Measurements from ENCODE around the gene CDK17.
"Not testable (repeated sequence)": the region's sequence is repeated elsewhere in the genome, so short reads cannot be mapped to it uniquely, and the experiment has no call there.

CDK17 gene

GRCh38 chr12:96354326-96354725 lies 45.9 kb downstream of the CDK17 start:
- no peak for DNase-seq (ENCODE audit: low spot score)

DNA sequence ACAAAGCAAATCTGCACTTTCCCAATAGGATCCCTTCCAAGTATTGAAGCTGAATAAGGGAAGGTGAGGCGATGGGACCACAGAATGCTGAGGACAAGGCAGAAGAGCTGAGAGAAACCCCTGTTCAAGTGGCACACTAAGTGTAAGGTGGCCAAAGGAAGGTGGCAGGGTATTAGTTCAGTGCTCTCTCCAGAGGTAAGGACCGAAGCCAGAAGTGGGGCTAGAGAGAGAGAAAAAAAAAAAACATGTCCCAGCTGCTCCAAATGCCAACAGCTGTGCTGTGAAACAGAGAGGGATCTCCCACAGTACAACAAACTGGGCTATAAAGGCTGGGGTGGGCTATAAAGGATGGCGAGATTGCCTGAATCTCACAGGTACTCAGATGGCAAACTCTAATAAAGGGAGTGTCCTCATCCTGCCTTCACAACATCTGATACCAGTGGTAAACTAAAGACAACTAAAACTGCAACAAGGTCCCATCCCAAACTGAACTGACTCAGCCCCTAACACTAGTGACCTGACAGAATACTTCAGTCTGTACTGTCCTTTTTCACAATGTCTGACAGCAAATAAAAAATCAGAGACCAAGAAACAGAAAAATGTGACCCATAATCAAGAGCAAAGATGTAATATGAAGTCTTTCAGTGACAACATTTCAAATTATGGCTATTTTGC lies 47.9 kb downstream of the CDK17 start:
- DNase-seq (ENCODE audit: low spot score): no peak

GRCh38 chr12:96350982-96351381 lies 49.3 kb downstream of the CDK17 start:
- no peak for DNase-seq (ENCODE audit: low spot score)

GRCh38 chr12:96347130-96347699 lies 53.0 kb downstream of the CDK17 start:
- no peak for DNase-seq (ENCODE audit: low spot score)

DNA sequence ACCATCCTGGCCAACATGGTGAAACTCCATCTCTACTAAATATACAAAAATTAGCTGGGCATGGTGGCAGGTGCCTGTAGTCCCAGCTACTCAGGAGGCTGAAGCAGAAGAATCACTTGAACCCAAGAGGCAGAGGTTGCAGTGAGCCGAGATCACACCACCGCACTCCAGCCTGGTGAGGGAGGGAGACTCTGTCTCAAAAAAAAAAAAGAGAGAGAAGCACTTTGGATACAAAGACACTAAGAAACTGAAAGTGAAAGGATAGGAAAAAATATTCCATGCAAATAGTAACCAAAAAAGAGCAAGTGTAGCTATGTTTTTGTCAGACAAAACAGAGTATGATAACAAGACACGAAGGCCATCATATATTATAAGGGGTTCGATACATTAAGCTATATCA lies 53.5 kb downstream of the CDK17 start:
- DNase-seq (ENCODE audit: low spot score): not testable (repeated sequence)

DNA sequence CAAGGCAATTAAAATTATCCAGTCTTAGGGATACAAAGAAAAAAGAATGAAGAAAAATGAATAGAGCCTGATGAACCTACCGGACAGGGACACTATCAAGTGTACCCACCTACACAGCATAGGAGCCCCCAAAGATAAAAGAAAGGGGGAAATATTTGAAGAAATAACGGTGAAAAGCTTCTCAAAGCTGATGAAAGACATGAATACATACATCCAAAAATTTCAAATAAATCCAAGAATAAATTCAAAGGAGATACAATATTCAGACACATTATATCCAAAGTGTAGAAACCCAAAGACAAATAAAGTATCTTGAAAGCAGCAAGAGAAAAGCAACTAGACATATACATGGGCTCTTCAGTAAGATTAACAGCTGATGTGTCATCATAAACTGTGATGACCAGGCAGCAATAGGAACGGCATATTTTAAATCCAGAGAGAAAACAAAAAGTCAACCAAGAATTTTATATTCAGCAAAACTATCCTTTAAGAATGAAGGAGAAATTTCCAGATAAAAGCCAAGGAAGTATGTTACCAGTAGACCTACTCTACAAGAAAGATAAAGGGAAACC lies 56.0 kb downstream of the CDK17 start:
- DNase-seq (ENCODE audit: low spot score): no peak

GRCh38 chr12:96343347-96343954 lies 56.8 kb downstream of the CDK17 start:
- DNase-seq (ENCODE audit: low spot score): no peak

DNA sequence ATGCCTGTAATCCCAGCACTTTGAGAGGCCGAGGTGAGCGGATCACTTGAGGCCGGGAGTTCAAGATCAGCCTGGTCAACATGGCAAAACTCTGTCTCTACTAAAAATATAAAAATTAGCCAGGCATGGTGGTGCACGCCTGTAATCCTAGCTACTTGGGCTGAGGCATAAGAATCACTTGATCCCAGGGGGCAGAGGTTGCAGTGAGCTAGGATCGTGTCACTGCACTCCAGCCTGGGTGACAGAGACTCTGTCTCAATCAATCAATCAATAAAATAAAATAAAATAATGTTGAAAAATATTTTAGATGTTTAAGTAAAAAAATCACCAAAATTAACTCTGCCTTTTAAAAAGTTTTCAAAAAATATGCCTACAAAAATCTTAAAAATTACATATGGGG lies 60.6 kb downstream of the CDK17 start:
- not testable (repeated sequence) for DNase-seq (ENCODE audit: low spot score)

GRCh38 chr12:96338852-96339471 lies 61.3 kb downstream of the CDK17 start:
- no peak for DNase-seq (ENCODE audit: low spot score)

DNA sequence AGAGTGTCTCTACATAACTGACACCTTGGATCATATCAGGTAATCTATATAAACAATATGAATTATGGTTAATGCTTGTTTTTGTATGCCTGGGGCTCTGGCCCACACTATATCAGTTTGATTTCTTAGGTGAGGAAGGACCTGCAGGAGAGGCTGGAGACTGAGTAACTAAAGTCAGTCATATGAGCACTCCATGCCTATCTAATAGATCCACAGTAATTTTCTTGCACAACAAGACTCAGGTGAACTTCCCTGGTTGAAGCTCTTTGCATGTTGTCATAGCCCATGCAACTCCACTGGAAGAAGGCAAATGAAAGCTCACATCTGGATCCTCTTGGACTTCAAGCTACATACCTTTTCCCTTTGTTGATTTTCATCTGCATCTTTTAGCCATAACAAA lies 62.3 kb downstream of the CDK17 start:
- DNase-seq (ENCODE audit: low spot score): no peak

- no peak for DNase-seq (ENCODE audit: low spot score)
Observed at GRCh38 chr12:96336489-96336888, 63.8 kb downstream of the CDK17 start.

DNA sequence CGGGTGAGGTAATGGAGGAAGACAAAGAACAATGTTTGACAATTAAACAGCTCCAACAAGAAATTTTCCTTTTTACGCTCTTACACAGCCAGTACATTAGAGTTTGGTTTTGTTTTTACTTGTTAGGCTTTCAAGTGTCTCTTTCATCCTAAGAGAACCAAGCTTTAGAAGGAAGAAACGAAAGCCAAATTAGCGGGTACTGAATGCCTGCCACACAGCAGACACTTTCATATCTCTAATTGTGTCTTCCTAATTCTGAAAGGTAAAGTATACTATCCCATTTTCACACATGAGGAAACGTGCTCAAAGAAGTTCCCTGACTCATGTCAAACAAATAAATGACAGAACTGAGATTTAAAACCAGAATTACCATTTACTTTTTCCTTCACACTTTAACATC lies 65.0 kb downstream of the CDK17 start:
- no peak for DNase-seq (ENCODE audit: low spot score)

GRCh38 chr12:96334502-96334901 lies 65.7 kb downstream of the CDK17 start:
- no peak for DNase-seq (ENCODE audit: low spot score)

DNA sequence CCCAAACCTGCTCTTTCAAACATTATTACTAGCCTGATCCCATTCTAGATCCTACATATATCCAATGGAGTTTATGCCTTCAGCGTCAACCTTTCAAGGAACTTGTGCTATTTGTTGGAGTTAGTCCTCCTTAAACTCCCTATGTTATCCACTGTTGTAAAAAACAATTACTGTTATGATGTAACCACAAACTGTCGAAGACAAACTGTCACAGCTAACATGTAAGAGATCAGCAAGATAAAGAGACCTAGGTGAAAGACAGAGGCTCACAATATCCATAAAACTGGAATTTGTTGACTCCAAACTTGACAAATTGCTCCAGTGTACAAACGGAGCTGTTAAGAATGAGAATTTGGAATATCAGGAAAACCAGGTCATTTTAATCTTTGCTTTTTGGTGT lies 70.7 kb downstream of the CDK17 start:
- no peak for DNase-seq (ENCODE audit: low spot score)

- DNase-seq (ENCODE audit: low spot score): no peak
Observed at GRCh38 chr12:96329018-96329417, 71.2 kb downstream of the CDK17 start.

GRCh38 chr12:96327889-96328288 lies 72.3 kb downstream of the CDK17 start:
- no peak for DNase-seq (ENCODE audit: low spot score)

DNA sequence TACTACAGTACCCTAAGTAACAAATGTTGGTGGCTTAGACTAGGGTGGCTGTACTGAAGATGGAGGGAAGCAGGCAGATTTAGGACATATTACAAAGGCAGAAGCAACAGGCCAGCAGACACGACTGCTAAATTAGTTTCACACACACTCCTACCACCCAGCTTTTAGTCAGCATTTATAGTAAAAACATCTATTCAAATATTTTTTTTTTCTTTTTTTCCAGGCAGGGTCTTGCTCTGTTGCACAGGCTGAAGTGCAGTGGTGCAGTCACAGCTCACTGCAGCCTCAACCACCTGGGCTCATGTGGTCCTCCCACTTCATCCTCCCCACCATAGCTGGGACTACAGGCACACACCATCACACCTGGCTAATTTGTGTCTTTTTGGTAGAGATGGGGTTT lies 72.9 kb downstream of the CDK17 start:
- no peak for DNase-seq (ENCODE audit: low spot score)

DNA sequence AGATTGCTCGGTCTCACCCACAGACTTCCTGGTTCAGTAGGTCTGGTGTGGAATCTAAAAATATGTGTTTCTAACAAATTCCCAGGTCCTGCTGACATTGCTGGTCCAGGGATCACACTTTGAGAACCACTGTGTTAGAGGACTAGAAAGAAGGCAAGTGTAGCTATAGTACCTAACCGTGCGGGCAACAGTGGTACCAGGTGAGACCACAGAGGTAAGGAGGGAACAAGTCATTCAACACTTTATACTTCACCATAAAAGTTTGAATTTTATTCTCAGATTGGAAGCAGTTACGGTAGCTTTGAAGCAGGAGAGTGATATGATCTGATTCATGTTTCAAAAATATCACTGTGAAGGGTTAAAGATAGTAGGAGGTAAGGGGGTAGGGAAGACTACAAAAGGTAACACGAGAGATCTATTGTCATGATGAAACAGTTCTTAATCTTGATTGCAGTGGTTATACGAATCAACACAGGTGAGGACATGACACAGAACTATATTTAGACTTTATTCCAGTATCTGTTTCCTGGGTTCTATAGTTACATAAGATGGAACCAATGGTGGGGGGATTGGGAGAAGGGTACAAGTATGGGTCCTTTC lies 73.5 kb downstream of the CDK17 start:
- DNase-seq (ENCODE audit: low spot score): no peak

DNA sequence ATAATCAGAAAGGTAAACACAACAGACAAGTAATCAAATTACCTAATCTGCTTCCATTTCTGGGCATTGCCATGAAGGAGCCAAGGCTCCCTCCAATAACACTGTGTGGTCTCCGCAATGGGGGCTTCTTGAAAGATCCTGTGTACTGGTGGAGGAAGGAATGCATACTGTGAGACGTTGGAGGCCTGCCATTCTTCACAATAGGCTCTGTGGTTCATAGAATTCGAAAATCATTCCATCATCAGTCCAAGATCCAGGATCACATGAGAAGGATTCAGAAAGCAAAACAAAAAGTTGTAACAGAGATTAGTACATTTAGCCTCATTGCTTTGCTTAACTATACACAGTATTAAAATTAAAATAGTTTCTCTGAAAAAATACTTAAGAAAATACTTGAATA lies 76.3 kb downstream of the CDK17 start:
- DNase-seq (ENCODE audit: low spot score): no peak

GRCh38 chr12:96322720-96323119 lies 77.5 kb downstream of the CDK17 start:
- DNase-seq (ENCODE audit: low spot score): no peak

DNA sequence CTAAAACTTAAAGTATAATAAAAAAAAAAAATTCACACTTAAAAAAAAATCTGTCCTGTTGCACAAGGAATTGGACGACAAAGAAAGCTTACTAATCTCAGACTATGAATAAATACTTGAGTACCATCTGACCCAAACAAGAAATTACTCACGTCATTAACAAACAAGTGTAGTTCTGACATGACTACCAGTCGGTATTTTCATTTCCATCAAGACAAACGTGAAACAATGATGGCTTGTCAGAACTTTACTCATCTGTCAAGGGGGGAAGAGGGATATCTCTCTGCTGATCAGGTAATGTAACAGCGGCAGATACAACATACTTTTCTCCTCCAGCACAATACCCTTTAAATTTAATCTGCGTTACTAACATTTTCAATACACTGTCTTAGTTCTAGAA lies 78.3 kb downstream of the CDK17 start:
- no peak for DNase-seq (ENCODE audit: low spot score)

GRCh38 chr12:96317801-96318200 lies 82.4 kb downstream of the CDK17 start:
- DNase-seq (ENCODE audit: low spot score): not testable (repeated sequence)
